H1 (cell line): ENCODE data around the gene PTAR1. TPM values are rescaled to one million over a fixed set of nuclear protein-coding genes. Genes with fewer than 3 reads are reported as not detected.

Experiments
- ASH2L ChIP-seq: fragments of 200-600, 300-600 bp; sonication (generic); IDR thresholded peaks from one replicate; pipeline ENCODE4 v1.7.1; 2017; ENCODE audit warnings: low read length
- BRCA1 ChIP-seq: IDR thresholded peaks from 2 replicates; pipeline ENCODE4 v1.6.1; 2012; ENCODE audit warnings: low read depth, low read length, improper control_type of control experiment
- CBX5 ChIP-seq: fragments of 300-800, 300-1000 bp; sonication (generic); IDR thresholded peaks from 2 replicates; pipeline ENCODE4 v1.7.1; 2016; ENCODE audit warnings: antibody characterized with exemption, low read length, low read depth
- CBX8 ChIP-seq: fragments of 300-800, 300-1000 bp; sonication (generic); IDR thresholded peaks from 2 replicates; pipeline ENCODE4 v1.7.1; 2016; ENCODE audit warnings: low read depth, low read length, borderline replicate concordance
- CEBPB ChIP-seq: IDR thresholded peaks from 2 replicates; pipeline ENCODE4 v1.6.1; 2012; ENCODE audit warnings: low read depth, low read length
- CHD2 ChIP-seq: IDR thresholded peaks from 2 replicates; pipeline ENCODE4 v1.6.1; 2012; ENCODE audit warnings: low read length, improper control_type of control experiment
- CREB1 ChIP-seq: IDR thresholded peaks from 2 replicates; pipeline ENCODE4 v1.6.1; 2012; ENCODE audit warnings: inconsistent platforms
- E2F6 ChIP-seq: IDR thresholded peaks from 2 replicates; pipeline ENCODE4 v1.6.1; 2012; ENCODE audit warnings: inconsistent platforms
- EP300 ChIP-seq, 2 experiments: IDR thresholded peaks; 1 replicate in 1 of 2; 2 replicates in 1 of 2; pipeline ENCODE4 v1.6.1; 2011 to 2012; ENCODE audit warnings: low read depth in 2 of 2, low read length in 2 of 2, mild to moderate bottlenecking in 2 of 2, borderline replicate concordance in 1 of 2, inconsistent platforms in 1 of 2, moderate library complexity in 1 of 2
- EZH2 ChIP-seq: fragments of 200-600 bp; sonication (generic); IDR thresholded peaks from 2 replicates; pipeline ENCODE4 v1.7.1; 2012; ENCODE audit warnings: low read depth, mild to moderate bottlenecking, moderate library complexity, low read length, inconsistent platforms; ENCODE audit not compliant: severe bottlenecking
- GTF2F1 ChIP-seq: IDR thresholded peaks from 2 replicates; pipeline ENCODE4 v1.6.1; 2012; ENCODE audit warnings: low read depth, low read length, improper control_type of control experiment, borderline replicate concordance
- HDAC6 ChIP-seq: IDR thresholded peaks from one replicate; pipeline ENCODE4 v1.7.1; 2012; ENCODE audit warnings: low read depth, mild to moderate bottlenecking, inconsistent platforms, low read length, moderate library complexity
- KDM1A ChIP-seq: fragments of 200-600, 300-600 bp; sonication (generic); IDR thresholded peaks from 2 replicates; pipeline ENCODE4 v1.7.1; 2016; ENCODE audit warnings: mild to moderate bottlenecking, low read length, borderline replicate concordance
- MAFK ChIP-seq: IDR thresholded peaks from 2 replicates; pipeline ENCODE4 v1.6.1; 2012; ENCODE audit warnings: low read depth, mild to moderate bottlenecking, improper control_type of control experiment, low read length
- POLR2A ChIP-seq, 2 experiments: IDR thresholded peaks; 1 replicate in 1 of 2; 2 replicates in 1 of 2; pipeline ENCODE4 v1.6.1; 2011; ENCODE audit warnings: low read depth in 2 of 2, low read length in 2 of 2, mild to moderate bottlenecking in 2 of 2; ENCODE audit errors: control extremely low read depth in 1 of 2
- POLR2AphosphoS5 ChIP-seq: IDR thresholded peaks from 2 replicates; pipeline ENCODE4 v1.6.1; 2011; ENCODE audit warnings: low read depth, low read length
- POU5F1 ChIP-seq: IDR thresholded peaks from 2 replicates; pipeline ENCODE4 v1.6.1; 2011; ENCODE audit warnings: low read depth, mild to moderate bottlenecking, low read length, moderate library complexity
- SIN3A ChIP-seq, 2 experiments: IDR thresholded peaks in 1 of 2; conservative IDR thresholded peaks in 1 of 2; 2 replicates each; pipeline ENCODE4 v1.6.1; 2011 to 2012; ENCODE audit warnings: low read length in 2 of 2, improper control_type of control experiment in 1 of 2, low read depth in 1 of 2, mild to moderate bottlenecking in 1 of 2
- SIX5 ChIP-seq: IDR thresholded peaks from 2 replicates; pipeline ENCODE4 v1.6.1; 2011; ENCODE audit warnings: mild to moderate bottlenecking, low read depth, low read length
- SP1 ChIP-seq: IDR thresholded peaks from 2 replicates; pipeline ENCODE4 v1.6.1; 2011; ENCODE audit warnings: low read depth, low read length
- SP4 ChIP-seq: IDR thresholded peaks from 2 replicates; pipeline ENCODE4 v1.6.1; 2012; ENCODE audit warnings: low read length, inconsistent platforms
- TAF1 ChIP-seq: IDR thresholded peaks from 2 replicates; pipeline ENCODE4 v1.6.1; 2011; ENCODE audit warnings: mild to moderate bottlenecking, low read depth, low read length
- TAF7 ChIP-seq: optimal IDR thresholded peaks from 2 replicates; pipeline ENCODE3; 2011; ENCODE audit warnings: low read depth, mild to moderate bottlenecking, inconsistent platforms, low read length, moderate library complexity, borderline replicate concordance
- polyA plus RNA-seq, 7 experiments: library from polyadenylated mRNA; depleted of rRNA in 3 of 7; stranded (reverse) in 5 of 7; unstranded in 2 of 7; fragments of >200 nt in 5 of 7; fragments of 200-250 nt in 2 of 7; gene quantifications; 1 replicate in 5 of 7; 2 replicates in 1 of 7; 4 replicates in 1 of 7; pipeline versions ENCODE4 v1.2.1 to v1.2.3, GENCODE V29; 2011 to 2013; ENCODE audit warnings: missing spikeins in 2 of 7, mixed read lengths in 2 of 7
- total RNA-seq: library from RNA; stranded (reverse); fragmentation: NEBNext Ultra II Directional; extraction: Animal tissue kit (Norgen Biotek cat#: 25700); gene quantifications from 2 replicates; pipeline ENCODE4 v1.2.1, GENCODE V29; 2021

Gene PTAR1
- total and polyA plus RNA-seq, 2 of the 8 experiments (the other 6 are each of a cell fraction or from before 2014, with no cell fraction given) = 19.5 to 84.9 TPM

GRCh38 chr9:69672596-69673310 lies 87.1 kb downstream of the PTAR1 start (continued):
- no peak for TF ChIP-seq KDM1A
- no peak for TF ChIP-seq GTF2F1
- peak; percentile 35 to 51; a peak in 1 of 4 replicates for TF ChIP-seq SIN3A (conservative IDR thresholded peaks at IDR 0.05 in 1 of 2, IDR thresholded peaks at IDR 0.05 in 1 of 2; ENCODE audit: low read depth in 1 of 2, low read length in 2 of 2)
- peak; percentile 69 for TF ChIP-seq CREB1
- TF ChIP-seq CBX8 = no peak
- TF ChIP-seq CHD2 = no peak
- peak; percentile 43 for TF ChIP-seq ASH2L
- TF ChIP-seq BRCA1 = no peak
- TF ChIP-seq CBX5 = no peak
- no peak for TF ChIP-seq CEBPB
- no peak for TF ChIP-seq MAFK
- TF ChIP-seq POLR2AphosphoS5 = no peak
- TF ChIP-seq SIX5 = no peak
- TF ChIP-seq TAF7 = peak; percentile 55
- no peak for TF ChIP-seq EZH2
- no peak for TF ChIP-seq EP300 (IDR thresholded peaks at IDR 0.05; ENCODE audit: borderline replicate concordance in 1 of 2, low read depth in 2 of 2, low read length in 2 of 2)
- TF ChIP-seq HDAC6 = no peak
- TF ChIP-seq POLR2A (IDR thresholded peaks at IDR 0.05; ENCODE audit: control extremely low read depth in 1 of 2, low read depth in 2 of 2, low read length in 2 of 2) = no peak
- no peak for TF ChIP-seq SP1
- TF ChIP-seq SP4 = no peak
- TF ChIP-seq TAF1 = no peak
- TF ChIP-seq E2F6 = peak; percentile 94
- TF ChIP-seq POU5F1 = no peak
- TF ChIP-seq, all 59 proteins: peak for 14
